GM12865 (cell line): ENCODE measurements around the gene ZBTB20.

ENCODE experiments used
- DNase-seq: peaks from one replicate; pipeline ENCODE4 v3.0.0; 2010; ENCODE audit warnings: low read depth
- H3K4me3 ChIP-seq: 2 replicates; pipeline ENCODE4 v1.5.1; 2011; ENCODE audit warnings: mild to moderate bottlenecking, low read depth, low read length, control low read depth
- TF ChIP-seq, protein P1 (sequence below): IDR thresholded peaks from 2 replicates; pipeline ENCODE4 v1.5.1; 2011; ENCODE audit warnings: low read length, control low read depth, low read depth, inconsistent platforms; ENCODE audit not compliant: insufficient read depth; ENCODE audit errors: missing control alignments

ZBTB20 gene

DNA sequence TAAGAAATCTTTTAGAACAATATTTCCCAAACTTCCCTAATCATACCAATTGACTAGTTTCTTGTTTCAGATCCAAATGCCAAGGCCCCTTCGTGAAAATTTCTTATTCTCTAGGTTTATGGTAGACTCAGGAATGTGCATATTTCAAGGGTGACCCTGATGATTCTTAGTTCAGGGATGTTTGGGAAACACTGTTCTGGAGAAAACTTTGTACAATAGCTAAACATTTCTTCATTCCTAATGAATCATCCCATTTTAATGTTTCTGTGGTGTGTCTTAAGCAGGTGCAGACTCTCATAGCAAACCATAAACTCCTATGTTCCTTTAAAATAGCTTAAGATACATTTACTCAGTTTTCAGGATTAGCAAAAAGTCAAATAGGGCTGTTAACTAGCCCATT lies 538.8 kb downstream of the ZBTB20 start:
- TF ChIP-seq, protein P1, sequence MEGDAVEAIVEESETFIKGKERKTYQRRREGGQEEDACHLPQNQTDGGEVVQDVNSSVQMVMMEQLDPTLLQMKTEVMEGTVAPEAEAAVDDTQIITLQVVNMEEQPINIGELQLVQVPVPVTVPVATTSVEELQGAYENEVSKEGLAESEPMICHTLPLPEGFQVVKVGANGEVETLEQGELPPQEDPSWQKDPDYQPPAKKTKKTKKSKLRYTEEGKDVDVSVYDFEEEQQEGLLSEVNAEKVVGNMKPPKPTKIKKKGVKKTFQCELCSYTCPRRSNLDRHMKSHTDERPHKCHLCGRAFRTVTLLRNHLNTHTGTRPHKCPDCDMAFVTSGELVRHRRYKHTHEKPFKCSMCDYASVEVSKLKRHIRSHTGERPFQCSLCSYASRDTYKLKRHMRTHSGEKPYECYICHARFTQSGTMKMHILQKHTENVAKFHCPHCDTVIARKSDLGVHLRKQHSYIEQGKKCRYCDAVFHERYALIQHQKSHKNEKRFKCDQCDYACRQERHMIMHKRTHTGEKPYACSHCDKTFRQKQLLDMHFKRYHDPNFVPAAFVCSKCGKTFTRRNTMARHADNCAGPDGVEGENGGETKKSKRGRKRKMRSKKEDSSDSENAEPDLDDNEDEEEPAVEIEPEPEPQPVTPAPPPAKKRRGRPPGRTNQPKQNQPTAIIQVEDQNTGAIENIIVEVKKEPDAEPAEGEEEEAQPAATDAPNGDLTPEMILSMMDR: no peak
- DNase-seq: no peak
- H3K4me3 ChIP-seq: no peak overlapping the region

DNA sequence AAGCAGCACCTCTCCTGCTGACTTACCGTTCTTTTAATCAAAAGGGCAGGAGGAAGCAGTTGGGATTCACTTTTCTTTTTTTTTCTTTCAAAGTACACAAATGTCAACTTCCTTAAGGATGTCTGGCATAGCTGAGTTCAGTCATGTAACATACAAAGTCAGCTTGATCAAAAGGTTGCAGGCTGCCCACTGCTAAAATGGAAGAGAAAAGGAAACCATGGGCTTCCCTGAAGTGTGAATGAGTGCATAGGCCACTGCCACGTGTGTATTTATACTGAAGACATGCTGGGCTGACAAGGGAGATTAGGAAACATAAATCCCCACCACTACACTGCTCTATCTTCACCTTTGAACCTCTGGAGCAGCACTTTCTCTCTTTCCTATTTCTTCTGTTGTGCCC lies 540.8 kb downstream of the ZBTB20 start:
- no peak for DNase-seq
- TF ChIP-seq, protein P1: no peak
- no peak overlapping the region for H3K4me3 ChIP-seq

DNA sequence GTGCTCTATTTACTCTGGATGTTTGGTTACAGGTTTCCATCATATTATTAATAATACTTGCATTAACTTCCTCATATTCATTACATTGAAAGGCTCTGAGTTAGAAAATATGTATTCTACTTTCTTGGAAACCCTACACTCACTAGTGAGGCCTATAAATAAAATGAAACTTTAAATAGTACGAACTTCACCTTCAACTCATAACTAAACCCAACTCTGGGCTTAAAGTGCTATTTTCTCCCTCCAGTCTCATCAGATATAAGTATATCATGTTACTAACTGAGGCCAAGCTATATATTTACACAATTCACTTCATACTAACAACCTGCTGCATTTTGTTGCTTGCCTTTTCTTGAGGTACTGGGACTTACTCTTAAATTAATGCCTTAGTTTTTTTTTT lies 546.5 kb downstream of the ZBTB20 start:
- no peak for DNase-seq
- H3K4me3 ChIP-seq: no peak overlapping the region
- TF ChIP-seq, protein P1: no peak

DNA sequence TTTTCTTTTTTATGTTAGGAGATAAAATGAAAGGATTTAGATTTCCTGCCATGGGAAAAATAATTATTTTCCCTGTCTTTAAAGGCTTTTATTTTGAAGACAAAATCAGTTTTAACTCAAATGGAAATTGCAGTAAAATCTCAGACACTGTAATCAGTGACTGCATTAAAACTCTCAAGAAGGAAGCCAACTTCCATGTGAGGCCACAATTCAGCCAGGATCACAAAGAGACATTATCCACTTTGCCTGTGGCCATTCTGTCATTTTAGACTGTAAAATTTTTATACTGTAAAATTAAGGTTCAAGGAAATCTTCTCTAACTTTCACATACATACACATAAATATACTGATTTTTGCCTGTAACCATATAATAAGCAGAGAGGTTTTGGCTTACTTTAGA lies 549.2 kb downstream of the ZBTB20 start:
- no peak overlapping the region for H3K4me3 ChIP-seq
- no peak for DNase-seq
- TF ChIP-seq, protein P1: no peak

DNA sequence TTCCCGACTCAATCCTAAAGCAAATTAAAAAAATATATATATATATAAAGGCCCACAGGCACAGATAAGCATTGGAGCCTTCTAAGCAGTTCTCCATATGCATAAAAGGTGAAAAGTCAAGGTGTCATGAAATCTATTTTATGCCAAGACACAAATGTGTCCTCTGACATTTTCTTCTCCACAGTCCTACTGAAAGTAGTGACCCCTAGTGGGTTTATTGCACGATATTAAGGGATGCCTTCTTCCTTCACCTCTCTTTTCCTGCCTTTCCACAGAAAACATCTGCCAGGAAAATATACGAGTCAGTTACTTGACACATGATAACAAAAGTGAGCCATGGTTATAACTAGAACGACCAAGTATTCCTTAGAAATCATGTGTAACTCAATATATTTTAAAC lies 550.1 kb downstream of the ZBTB20 start:
- TF ChIP-seq, protein P1: no peak
- H3K4me3 ChIP-seq: no peak overlapping the region
- no peak for DNase-seq

DNA sequence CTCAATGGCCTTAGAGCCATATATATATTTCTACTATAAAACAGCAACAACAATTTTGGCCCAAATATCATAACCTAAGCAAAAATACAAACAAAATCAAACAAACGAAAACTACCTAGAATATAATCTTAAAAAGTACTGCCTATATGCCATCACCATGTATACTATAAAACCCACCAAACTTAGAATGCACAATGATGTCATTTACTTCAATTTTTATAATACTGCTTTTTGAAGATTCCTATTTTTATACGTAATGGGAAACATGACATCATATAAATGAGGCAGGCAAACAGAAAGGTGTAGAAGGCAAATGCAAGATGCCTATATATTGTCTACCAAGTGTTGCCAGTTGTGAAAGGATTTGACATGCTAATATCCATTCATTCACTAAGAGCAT lies 550.9 kb downstream of the ZBTB20 start:
- TF ChIP-seq, protein P1: no peak
- no peak overlapping the region for H3K4me3 ChIP-seq
- DNase-seq: no peak

DNA sequence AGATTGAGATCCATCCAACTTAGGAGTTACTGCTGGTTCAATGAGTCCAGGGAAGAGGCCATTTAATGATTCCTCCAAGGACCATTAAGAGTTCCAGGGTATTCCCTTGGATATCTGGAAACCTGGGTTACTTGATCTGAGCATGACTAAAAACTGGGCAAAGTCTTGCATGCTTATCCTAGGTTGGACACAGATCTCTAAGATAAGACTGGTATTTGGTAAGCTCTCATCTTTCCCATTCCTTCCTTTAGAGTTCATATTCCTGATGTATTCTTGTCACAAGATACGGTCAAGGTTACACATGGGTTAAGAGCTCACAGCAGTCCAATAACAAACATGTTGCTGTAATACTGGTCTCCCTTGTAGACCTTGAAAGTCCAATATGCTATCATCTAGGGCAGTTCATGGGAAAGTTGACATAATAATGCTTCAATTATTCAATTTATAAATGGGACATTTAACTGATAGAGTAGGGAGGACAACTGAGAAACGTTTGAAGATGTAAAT lies 551.5 kb downstream of the ZBTB20 start:
- TF ChIP-seq, protein P1: no peak
- DNase-seq: no peak
- no peak overlapping the region for H3K4me3 ChIP-seq
